T-helper 9 cell (primary cell): Measurements from ENCODE around the gene CCDC85C.

ENCODE experiments used
- DNase-seq: peaks from one replicate; pipeline ENCODE4 v3.0.0-alpha.2; 2020

CCDC85C gene

DNA sequence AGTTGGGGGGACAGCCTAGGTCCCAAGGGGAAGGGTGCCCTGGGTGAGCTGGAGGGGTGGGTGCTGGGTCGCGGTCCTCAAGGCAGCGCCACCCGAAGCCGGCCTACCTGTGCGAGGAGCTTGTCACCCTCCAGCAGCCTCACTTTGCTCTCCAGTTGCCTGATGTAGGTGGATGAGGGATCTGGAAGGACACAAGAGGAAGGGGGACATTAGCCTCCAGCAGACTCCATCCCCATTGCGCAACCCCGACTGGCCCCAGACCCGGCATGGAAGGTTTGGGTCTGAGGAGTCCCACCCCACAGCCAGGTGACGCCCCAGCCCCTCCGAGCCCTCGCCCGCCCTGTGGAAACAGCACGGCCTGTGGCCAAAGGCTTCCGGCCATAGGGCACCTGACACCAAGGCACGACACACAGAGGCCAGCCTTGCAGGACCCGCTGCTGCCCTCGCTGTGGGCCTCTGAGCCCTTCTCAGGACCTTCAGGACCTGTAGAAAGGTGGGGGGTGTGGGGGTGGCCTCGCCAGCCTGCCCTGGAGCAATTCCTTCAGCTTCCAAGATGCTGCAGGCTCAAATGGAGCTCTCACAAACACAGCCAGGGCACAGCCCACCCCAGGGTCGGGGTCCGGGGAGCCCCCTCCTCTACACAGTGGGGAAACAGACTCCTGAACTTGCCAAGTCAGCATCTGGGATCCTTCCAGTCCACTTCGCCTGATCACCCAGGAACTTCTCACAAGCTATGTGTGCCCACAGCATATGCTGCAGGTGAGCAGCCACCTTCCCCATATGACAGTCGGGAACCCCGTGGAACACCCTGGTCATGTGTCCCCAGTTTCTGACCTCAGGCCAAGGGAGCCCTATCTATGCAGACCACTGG is 67.9 kb downstream of the CCDC85C start:
- no peak for DNase-seq

DNA sequence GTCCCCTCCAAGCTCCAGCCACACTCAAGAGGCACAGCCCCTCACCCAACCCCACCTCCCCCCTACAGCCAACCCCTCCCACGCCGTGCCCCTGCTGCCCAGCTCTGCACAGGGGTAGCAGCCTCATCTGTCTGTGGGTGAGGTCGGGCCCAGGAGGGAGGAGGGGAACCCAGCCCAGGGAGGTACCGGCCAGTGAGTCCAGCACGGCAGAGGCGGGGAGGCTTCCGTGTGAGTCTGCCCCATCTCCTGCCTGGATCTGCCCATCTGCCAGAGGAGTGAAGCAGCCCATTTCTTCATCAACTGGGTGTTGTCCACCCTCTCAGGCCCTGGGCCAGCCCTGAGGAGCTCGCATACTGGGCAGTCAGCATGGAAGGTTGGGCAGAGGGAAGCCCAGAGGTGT is 68.6 kb downstream of the CCDC85C start:
- DNase-seq, result no peak

DNA sequence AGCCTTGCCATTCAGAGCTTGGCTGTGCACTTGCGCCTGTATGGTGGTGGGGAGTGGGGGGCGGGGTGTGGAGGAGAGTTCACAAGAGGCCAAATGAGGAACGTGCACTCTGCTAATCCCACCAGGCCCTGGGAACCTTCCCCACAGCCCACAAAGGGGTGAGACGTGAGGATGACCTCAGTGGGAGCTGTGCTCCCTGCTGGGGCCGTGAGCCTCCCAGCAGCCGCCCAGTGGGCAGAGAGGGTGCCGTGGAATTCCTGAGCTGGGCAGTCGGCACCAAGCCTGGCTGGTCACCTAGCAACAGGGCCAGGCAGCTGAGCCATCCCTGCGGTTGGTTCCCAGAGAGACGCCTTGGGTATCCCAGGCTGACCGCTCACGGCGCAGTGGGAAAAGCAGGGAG is 69.1 kb downstream of the CCDC85C start:
- DNase-seq, result no peak

DNA sequence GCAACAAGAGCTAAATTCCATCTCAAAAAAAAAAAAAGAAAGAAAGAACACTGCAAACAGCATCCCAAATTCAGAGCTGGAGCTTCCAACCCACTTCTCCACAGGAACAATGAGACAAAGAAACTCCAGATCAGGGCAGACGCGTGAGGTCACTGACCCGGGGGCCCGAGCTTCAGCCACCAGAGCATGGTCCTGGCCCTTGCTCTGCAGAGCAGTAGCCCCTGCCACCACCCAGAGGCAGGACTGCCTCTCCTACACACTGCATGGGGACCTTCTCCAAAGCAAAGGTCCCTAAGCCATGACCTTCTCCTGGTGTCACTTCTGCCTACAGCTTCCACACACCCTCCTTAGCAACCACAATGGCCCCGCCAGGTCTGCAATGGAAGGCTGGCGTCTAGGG is 69.7 kb downstream of the CCDC85C start:
- no peak for DNase-seq

DNA sequence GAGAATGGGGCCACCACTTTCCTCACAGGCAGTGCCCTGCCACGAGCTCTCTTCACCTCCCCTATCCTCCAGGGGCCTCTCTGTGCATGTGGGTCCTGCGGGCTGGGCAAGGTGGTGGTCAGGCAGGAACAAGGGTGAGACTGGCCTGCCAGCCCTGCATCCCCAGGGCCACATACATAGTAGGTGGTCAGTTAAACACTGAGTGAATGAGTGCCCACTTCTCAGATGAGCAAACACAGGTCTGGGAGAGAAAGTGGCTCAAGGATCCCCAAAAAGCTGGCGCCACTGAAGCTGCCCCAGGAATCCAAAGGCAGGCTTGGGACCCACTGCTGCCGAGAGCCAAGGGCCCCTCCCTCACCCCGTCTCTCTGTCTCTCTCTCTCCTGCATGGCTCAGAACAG is 71.7 kb downstream of the CCDC85C start:
- DNase-seq, result no peak

DNA sequence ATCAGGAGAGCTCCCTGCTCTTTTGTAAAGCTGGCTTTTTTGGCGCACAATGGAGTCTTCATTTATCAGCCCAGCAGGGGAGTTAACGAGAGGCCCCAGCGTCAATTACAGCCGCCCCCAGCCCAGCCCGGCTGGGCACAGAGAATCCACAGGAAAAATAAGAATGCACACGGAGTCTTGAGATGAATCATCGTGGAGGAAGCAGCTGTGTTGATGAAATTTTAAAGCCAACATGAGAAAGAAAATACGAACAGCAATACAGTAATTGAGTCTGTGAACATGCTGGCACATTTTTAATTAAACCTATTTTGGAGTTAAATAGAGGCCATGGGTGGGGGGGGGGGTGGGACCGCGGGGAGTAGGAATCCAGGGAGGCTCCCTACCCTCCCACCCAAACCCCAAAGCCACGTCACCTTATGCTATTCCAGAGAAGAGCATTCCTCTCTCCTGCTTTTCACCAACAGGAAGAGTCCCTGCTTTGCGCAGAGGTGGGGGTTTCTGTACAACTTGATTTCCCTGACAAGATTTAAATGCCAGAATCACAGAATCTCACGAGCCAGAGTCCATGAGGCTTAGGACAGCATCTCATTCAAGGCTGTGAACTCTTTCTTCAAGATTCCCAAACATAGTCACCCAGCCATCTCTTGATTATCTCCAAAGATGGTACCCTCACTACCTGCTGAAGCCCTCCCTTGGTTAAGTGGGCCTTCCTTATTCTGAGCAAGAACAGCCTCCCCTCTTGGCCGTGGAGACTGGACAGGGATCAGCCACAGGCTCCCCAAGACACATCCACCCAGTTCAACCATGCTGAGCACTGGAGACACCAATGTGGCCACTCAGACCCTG is 72.5 kb downstream of the CCDC85C start:
- no peak for DNase-seq

DNA sequence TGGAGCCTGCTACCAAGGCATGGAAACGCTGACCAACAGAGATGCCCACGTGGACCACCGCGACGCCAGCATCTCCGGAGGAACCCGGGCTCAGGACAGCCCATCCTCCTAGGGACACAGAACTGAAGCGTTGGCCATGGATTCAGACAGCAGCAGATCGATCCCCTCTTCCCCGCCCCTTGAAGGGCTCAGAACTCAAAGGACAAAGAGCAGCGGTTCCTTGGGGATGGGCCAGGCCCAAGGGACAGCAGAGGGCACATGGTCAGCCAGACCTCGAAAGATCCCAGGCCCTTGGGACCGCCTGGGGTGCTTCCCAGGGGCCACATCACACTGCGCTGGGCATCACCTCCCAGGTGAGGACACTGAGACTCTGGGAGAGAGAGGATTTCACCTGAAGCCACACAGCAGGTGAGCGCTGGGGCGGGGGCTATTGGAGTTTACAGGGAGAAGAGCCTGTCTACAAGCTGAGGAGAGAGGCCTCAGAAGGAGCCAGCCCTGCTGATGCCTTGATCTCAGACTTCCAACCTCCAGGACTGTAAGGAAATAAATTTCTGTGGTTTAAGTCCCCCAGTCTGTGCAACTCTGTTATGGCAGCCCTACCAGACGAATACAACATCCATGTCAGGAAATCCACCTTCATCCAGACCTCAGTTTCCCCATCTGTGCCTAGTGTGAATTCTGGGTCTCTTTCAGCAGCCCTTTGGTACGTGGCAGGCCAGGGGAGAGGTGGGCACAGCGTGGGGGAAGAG is 73.4 kb downstream of the CCDC85C start:
- no peak for DNase-seq

DNA sequence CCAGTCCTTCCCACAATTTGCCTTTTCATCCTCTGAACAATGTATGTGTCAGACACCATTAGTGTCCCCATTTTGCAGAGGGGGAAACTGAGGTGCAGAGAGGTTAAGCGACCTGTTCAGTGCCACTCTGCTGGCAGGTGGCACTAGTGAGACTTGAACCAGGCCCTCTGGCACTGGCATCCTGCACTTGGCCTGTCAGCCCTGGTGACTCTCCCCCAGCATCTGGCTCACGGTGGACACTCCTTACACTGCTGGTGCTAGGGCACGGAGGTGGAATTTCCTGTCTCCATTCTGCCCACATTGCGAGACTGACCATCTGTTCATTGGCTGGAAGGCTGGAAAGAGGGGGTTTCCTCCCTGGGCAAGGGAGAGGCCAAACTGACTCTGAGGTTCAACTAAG is 74.1 kb downstream of the CCDC85C start:
- no peak for DNase-seq

DNA sequence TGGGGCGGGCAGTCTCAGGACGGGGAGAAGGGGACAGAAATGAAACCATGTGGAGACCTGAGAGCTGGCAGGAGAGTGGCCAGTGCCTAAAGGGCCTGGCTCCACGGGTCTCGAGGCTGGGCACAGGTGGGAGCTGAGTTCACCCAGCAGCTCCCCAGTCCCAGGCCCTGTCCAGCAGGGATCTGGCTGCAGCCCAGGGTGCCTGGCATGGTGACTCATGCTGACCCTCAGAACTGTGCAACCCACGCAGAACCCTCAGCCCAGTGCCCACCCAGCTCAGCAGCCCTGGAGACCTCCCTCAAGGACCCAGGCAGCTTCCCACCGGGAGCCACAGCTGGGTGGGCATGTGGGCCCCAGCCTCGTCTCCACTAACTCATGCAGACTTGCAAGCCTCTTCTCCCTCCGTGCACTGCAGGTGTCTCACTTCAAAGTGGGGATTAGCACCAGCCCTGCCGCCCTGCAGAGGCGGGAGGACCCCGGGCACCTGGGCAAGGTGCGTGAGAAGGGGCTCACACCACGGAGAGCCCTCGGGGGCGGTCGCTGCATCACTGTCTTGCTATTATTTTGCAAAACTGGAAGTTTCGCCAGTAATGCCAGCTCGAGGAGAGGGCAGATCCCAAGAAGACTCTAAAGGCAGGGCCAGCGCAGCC is 76.5 kb downstream of the CCDC85C start:
- no peak for DNase-seq

DNA sequence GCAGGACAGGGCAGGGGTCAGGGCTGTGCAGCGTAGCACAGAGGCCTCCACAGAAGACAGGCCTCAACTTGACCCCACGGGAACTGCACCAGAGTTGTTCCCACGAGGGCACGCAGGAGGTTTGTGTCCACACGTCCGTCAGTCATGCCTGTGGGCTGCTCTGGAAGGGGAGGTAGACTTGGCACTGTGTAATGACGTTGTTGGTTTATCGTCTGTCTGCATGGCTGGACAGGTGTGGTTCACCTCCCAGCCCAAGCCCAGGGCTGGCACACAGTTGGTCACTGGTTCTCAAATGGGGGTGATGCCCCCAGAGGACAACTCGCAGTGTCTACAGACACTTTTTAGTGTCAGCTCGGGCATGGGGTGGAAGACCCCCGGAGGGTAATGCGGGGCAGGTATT is 77.0 kb downstream of the CCDC85C start:
- no peak for DNase-seq

DNA sequence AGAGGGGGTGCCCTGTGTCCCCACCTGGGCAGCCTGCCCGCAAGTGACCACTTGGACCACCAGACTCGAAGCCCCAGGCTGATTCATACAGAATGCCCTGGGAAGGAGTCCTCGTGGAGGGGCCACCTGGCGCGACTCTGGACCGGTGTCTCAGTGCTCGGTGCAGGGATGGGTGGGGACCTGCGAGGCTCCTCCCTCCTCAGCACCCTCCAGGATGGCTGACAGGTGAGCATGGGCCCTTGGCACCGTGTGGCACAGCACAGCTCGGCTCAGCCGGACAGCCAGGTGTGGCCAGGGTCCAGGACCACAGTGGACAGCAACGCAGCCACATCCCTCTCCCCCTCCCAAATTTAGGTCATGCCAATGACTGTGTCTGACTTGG is 78.3 kb downstream of the CCDC85C start:
- DNase-seq, result no peak

DNA sequence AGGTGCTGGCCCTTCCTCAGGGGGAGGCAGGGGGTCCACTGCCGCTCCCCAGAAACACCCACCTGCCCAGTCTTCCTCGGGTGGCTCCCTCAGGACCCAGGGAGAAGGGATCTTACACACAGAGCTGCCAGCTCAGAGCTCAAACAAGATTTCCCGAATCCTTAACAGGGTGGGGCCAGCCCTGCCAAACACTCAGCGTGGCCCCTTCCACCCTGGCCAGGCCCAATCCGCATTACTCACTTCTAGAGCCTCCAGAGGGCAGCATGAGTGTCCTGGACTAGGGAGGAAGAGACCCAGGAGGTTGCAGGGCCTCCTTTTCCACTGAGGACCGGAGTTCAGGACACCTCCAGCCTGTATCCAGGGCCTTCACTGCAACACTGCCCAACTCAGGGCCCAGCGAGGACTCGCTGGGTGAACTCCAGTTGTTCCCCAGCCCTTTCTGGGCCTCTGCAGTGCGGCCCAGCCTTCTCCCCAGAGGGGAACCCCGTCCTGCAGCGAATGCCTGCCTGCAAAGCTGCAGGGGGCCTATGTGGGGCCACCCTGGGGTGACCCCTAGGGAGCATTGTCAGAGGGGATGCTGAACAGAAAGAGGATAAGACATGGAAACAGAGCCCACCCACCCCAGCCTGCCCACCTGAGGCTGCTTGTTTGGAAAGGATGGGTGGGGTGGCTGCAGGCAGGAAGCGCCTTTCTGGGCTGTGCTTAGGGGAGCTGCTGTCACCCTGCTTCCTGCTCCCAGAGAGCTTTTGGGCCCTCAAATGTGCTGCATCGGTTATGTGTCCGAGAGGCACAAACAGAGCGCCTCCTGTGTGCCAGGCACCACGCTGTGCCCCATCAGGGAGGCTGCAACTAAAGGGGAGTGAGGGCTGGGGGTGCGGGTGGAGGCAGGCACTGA is 79.0 kb downstream of the CCDC85C start:
- DNase-seq, result no peak

DNA sequence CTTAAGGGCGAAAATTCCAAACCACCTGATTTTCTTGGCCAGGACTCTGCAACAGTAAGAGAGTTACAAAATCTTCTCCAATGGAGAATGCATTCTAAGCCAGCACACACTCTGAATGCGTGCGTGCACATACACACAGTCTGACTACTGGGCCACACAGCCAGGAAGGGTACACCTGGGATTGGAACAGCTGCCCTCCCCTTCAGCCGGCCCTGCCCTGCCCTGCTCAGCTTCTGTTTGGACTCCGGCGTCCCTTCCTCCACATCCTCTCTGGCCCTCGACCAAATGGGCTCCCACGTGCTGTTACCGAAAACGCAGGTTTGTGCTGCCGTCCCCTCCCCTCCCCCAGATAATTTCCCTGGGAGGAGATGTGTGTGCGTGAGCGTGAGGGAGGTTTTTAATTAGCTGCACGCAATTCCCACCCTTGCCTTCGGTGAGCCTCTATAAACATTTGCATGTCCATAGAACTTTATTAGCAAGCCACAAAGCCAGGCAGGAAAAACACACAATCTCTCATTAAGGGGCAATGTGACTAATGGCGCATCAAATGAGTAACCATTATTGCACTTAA is 79.8 kb downstream of the CCDC85C start:
- DNase-seq, result no peak

DNA sequence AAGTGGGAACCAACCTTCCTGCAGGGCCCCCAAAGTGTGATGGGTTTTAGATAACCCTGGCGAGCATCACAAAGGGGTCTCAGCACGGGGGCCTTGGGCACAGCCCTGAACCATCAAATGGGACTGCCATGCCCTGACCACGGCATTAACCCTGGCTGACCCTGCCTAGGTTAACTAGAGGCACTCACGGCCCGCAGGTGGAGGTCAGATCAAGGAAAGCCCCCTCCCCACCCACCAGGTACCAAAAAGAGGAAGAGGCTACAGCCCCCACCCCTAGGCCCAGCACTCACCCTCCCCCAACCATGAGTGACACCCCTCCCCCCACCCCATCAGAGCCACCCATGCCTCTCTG is 80.3 kb downstream of the CCDC85C start:
- DNase-seq, result no peak

DNA sequence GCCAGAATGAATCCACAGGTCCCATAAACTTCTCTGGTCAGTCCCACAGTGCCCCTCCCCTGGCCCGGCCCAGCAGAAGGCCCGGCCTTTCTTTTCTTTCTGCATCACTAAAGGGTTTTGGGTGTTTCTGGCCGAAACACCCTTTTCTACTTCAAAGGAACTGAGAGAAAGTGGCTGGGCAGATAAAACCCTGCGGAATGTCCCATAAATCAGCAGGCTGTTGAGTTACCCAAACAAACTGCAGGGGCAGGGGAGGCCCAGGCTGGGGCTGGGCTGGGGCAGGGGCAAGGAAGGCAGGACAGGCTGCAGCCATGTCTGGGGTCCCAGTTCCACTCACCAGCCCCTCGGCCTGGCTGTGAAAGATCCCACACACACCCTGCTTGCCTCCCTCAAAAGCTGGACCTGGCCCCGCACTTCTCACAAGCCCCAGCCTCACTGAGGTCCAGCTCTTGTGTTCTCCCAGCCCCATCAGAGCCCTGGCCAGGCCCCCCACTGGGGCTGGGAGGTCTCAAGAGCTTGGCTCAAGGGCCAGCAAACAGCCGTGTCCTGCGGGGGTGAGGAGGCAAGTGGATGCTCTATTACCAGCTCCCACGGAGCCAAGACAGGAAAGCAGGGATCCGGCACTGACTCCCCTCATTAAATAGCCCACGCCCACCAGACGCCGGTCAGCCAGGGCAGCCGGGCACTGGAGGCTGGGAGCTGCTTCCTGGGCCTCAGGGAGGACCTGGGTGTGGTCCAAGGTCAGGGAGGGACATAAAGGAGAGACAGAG is 80.9 kb downstream of the CCDC85C start:
- no peak for DNase-seq

DNA sequence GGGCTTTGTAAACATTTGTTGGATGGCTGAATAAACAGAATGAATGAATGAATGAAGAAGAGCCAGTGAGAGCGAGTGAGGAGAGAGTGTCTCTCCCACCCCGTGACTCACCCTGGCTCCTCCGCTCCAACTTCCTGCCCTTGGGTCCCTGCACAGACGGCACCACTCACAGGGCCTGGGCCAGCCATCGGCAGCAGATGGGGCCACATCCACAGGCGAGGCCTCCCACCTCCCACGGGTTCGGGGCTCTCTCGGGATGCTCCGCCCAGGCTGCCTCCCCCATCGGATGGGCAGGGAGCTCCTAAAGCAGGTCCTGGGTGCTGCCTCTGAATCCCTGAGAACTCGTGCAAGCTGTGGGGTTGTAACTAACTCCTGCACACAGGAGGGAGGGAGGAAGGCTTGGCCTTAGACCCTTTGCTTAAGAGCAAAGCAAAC is 81.5 kb downstream of the CCDC85C start:
- no peak for DNase-seq

DNA sequence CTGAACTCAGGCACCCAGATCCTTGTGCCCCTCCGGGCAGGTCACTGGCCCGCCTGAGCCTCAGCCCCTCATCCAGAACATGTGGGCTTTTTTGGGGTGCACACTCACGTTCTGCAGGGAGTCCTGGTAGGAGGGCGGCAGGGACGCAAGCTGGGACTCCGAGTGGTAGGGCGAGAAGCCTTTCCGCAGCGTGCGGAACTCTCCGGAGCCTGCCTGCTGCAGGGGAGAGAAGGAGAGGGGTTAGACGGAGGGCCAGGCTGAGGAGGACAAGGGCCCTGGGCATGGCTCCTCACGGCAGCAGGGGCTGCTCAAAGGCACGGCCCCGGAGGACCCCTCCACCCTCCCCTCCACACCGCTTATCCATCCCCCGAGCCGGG is 82.0 kb downstream of the CCDC85C start:
- no peak for DNase-seq

DNA sequence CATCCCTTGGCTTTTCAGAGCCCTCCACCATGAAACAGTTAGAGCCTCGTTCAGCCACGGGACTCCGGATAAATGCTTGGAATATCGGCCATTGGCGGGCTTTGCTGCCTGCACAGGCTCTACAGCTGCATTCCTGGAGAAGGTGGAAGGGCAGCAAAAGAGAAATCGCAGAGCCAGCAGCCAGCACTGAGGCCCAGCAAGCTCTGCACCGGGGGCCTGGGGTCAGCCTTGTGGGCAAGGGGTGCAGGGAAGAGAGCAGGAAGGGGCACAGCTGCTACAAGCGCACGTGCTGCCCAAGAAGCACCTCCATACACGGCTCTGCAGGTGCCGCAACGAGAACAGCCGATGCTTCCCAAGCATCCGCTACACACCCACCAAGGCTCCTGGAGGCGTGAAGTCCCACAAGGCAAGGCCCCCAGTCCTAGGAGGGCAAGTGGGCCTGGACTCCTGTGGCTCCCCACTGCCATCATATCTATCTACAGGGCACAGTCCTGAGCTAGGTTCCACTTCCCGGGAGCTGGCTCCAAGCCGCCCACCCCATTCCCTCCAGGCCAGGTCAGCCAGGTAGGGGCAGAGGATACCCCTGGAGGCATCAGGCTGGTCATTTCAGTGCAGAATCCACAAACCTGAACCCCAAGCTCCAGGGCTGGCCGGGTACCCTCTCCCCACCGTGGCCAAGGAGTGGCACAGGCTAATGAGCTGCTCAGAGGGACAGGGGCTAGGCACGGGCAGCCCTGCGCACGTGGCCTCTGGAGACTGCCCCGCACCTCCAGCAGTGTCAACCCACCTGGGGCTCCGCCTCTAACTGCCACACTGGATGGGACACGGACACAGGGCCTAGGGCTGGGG is 82.6 kb downstream of the CCDC85C start:
- DNase-seq, result no peak

DNA sequence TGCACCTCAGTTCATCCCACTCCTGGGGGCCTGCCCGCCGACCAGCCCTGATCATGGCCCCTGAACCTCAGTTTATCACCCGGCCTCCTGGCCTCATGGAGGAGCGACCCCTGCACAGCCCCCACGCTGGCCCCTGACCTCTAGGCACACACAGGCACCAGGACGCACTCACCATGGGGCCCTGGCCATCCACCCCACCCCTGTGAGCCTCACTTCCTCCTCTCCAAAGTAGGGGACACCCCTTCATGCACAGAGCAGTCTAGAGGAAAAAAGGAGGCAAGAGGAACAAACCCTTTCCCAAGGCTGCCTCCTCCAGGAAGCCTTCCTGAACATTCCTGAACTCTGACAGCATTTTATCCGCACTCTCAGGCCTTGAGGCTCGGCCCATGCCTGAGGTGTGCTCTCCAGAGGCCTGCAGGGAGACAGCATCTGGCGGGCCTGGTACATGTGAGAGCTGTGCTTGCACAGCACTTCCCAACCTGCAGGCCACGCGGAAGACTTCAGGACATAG is 83.4 kb downstream of the CCDC85C start:
- no peak for DNase-seq
